GM12878 (cell line): ENCODE results near the gene ANTXR2.

Experiments used
- CTCF ChIP-seq, 3 experiments: IDR thresholded peaks in 2 of 3; conservative IDR thresholded peaks in 1 of 3; 2 replicates each; pipeline ENCODE4 v1.5.1; 2011; ENCODE audit warnings: low read depth in 3 of 3, low read length in 3 of 3, mild to moderate bottlenecking in 3 of 3, control low read depth in 2 of 3, moderate library complexity in 2 of 3, inconsistent platforms in 1 of 3, mixed read lengths in 1 of 3; ENCODE audit not compliant: control insufficient read depth in 2 of 3, insufficient read depth in 1 of 3; ENCODE audit errors: extremely low read depth in 1 of 3
- EED ChIP-seq: sonication (generic); IDR thresholded peaks from 2 replicates; pipeline ENCODE4 v1.6.1; 2016; ENCODE audit warnings: antibody characterized with exemption, low read depth
- ETV6 ChIP-seq, 2 experiments: fragments of 450-650 bp in 1 of 2; IDR thresholded peaks in 1 of 2; conservative IDR thresholded peaks in 1 of 2; 2 replicates each; pipeline ENCODE4 v1.6.1; 2014; ENCODE audit warnings: antibody characterized with exemption in 1 of 2, borderline replicate concordance in 1 of 2, low read depth in 1 of 2, mild to moderate bottlenecking in 1 of 2, moderate library complexity in 1 of 2
- EZH2 ChIP-seq: IDR thresholded peaks from 2 replicates; pipeline ENCODE4 v1.6.1; 2012; ENCODE audit warnings: low read depth, mild to moderate bottlenecking, control low read depth, inconsistent platforms, low read length, borderline replicate concordance; ENCODE audit not compliant: control insufficient read depth
- HDGF ChIP-seq: fragments of 450-650 bp; IDR thresholded peaks from 2 replicates; pipeline ENCODE4 v1.6.1; 2016; ENCODE audit warnings: antibody characterized with exemption
- NFYB ChIP-seq: IDR thresholded peaks from 2 replicates; pipeline ENCODE4 v1.6.1; 2011; ENCODE audit warnings: low read depth, mild to moderate bottlenecking, low read length, improper control_type of control experiment, moderate library complexity; ENCODE audit not compliant: insufficient read depth
- POLR2AphosphoS5 ChIP-seq: IDR thresholded peaks from 2 replicates; pipeline ENCODE4 v1.6.1; 2011; ENCODE audit warnings: mild to moderate bottlenecking, low read length, inconsistent platforms
- RCOR1 ChIP-seq: conservative IDR thresholded peaks from 2 replicates; pipeline ENCODE4 v1.6.1; 2012; ENCODE audit warnings: low read depth, low read length, improper control_type of control experiment

- TF ChIP-seq CTCF (IDR thresholded peaks at IDR 0.05 in 2 of 3, conservative IDR thresholded peaks at IDR 0.05 in 1 of 3; ENCODE audit: control insufficient read depth in 2 of 3, extremely low read depth in 1 of 3, insufficient read depth in 1 of 3, low read depth in 3 of 3, low read length in 3 of 3): no peak
- TF ChIP-seq EZH2: no peak
- TF ChIP-seq ETV6 (conservative IDR thresholded peaks at IDR 0.05 in 1 of 2, IDR thresholded peaks at IDR 0.05 in 1 of 2; ENCODE audit: borderline replicate concordance in 1 of 2, low read depth in 1 of 2): no peak
- no peak for TF ChIP-seq EED
- no peak for TF ChIP-seq POLR2AphosphoS5
- TF ChIP-seq NFYB: no peak
- TF ChIP-seq RCOR1: no peak
- TF ChIP-seq HDGF: no peak
Observed at GRCh38 chr4:80049402-80049801, 23.6 kb downstream of the ANTXR2 start.
